ENCODE data around the gene UMAD1.

Gene UMAD1

GRCh38 chr7:7668706-7669105 lies 28.2 kb downstream of the UMAD1 start:
- TF ChIP-seq, protein P1, sequence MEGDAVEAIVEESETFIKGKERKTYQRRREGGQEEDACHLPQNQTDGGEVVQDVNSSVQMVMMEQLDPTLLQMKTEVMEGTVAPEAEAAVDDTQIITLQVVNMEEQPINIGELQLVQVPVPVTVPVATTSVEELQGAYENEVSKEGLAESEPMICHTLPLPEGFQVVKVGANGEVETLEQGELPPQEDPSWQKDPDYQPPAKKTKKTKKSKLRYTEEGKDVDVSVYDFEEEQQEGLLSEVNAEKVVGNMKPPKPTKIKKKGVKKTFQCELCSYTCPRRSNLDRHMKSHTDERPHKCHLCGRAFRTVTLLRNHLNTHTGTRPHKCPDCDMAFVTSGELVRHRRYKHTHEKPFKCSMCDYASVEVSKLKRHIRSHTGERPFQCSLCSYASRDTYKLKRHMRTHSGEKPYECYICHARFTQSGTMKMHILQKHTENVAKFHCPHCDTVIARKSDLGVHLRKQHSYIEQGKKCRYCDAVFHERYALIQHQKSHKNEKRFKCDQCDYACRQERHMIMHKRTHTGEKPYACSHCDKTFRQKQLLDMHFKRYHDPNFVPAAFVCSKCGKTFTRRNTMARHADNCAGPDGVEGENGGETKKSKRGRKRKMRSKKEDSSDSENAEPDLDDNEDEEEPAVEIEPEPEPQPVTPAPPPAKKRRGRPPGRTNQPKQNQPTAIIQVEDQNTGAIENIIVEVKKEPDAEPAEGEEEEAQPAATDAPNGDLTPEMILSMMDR (IDR thresholded peaks at IDR 0.05) = no peak

GRCh38 chr7:7670490-7670889 lies 29.9 kb downstream of the UMAD1 start:
- TF ChIP-seq, protein P1 (IDR thresholded peaks at IDR 0.05) = no peak

DNA sequence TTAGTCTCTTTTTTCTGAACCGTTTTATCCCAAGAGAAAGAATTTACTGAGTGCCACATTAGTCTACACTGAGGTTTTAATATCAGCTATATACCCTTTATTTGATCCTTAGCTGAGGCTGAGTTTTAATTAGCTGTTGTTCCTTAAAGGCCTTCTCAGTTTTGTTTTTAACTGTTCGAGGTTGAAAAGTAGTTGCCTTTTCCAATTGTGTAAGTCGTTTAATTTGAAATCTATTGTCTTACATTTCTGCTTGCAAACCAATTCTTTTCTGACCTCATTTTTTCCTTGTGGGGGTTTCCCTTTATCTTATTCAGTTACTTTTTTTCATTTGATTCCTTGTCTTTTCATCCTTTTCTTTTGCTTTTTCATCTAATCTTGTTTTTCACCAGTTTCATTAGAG lies 30.8 kb downstream of the UMAD1 start:
- TF ChIP-seq, protein P1 (IDR thresholded peaks at IDR 0.05) = no peak

- TF ChIP-seq, protein P1 (IDR thresholded peaks at IDR 0.05) = no peak
Measured at GRCh38 chr7:7672545-7673239, 32.1 kb downstream of the UMAD1 start.

DNA sequence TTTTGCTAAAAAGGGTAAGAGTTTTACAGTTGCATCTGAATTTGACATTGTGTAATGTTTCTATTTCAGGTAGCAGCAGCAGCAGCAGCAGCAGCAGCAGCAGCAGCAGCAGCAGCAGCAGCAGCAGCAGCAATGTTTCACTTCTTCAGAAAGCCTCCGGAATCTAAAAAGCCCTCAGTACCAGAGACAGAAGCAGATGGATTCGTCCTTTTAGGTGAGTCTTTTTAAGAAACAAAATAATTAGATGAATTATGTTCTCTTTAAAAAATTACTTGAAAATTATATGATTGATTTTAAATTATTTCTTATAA lies 32.6 kb downstream of the UMAD1 start:
- TF ChIP-seq, protein P1 (IDR thresholded peaks at IDR 0.05) = no peak

DNA sequence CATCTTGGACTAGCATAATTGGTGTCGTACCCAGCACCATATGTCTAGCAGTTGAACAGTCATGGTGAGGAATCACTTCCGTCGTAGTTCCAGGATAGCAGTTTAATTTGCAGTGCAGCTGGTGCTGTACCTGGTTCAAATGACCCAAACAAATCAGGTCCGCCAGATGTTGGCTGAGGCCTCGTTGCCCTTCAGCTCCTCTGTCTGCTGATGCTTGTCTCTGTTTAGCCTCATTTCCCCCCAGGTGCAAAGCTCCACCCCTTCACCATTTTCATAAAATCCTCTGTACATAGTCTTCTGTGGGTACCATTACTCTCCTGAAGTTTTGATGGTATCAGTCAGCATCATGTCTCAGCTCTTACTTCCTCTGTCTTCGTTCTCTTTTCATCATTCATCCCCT lies 35.1 kb downstream of the UMAD1 start:
- TF ChIP-seq, protein P1 (IDR thresholded peaks at IDR 0.05) = no peak

GRCh38 chr7:7681191-7681935 lies 40.8 kb downstream of the UMAD1 start:
- TF ChIP-seq, protein P1 (IDR thresholded peaks at IDR 0.05) = peak; percentile 74
